WERI-Rb-1 (cell line): Measurements from ENCODE around the gene OR10G7.

Experiments
- DNase-seq: peaks from one replicate; pipeline ENCODE4 v3.0.0-alpha.2; 2020
- H3K27ac ChIP-seq: fragments of 250-450 bp; sonication (Bioruptor Pico); 2 replicates; pipeline ENCODE4 v1.5.1; 2020; ENCODE audit warnings: mild to moderate bottlenecking, moderate library complexity
- H3K27me3 ChIP-seq: fragments of 250-450 bp; sonication (Bioruptor Pico); 2 replicates; pipeline ENCODE4 v1.5.1; 2021; ENCODE audit warnings: mild to moderate bottlenecking, low read depth, moderate library complexity; ENCODE audit not compliant: insufficient read depth, severe bottlenecking
- H3K36me3 ChIP-seq: fragments of 250-450 bp; sonication (Bioruptor Pico); 2 replicates; pipeline ENCODE4 v1.5.1; 2020; ENCODE audit warnings: mild to moderate bottlenecking, moderate library complexity
- H3K4me3 ChIP-seq: 2 replicates; pipeline ENCODE4 v1.5.1; 2011; ENCODE audit warnings: low read depth, mild to moderate bottlenecking, control low read depth, low read length
- H3K9me3 ChIP-seq: fragments of 250-450 bp; sonication (Bioruptor Pico); 2 replicates; pipeline ENCODE4 v1.5.1; 2021; ENCODE audit warnings: mild to moderate bottlenecking, moderate library complexity; ENCODE audit not compliant: severe bottlenecking
- TF ChIP-seq, protein P1 (sequence below): IDR thresholded peaks from 2 replicates; pipeline ENCODE4 v1.5.1; 2011; ENCODE audit warnings: low read depth, mild to moderate bottlenecking, control low read depth, inconsistent platforms, low read length

The OR10G7 gene

GRCh38 chr11:124080327-124081001 lies 39.3 kb upstream of the OR10G7 start:
- H3K4me3 ChIP-seq: no peak overlapping the region
- TF ChIP-seq, protein P1, sequence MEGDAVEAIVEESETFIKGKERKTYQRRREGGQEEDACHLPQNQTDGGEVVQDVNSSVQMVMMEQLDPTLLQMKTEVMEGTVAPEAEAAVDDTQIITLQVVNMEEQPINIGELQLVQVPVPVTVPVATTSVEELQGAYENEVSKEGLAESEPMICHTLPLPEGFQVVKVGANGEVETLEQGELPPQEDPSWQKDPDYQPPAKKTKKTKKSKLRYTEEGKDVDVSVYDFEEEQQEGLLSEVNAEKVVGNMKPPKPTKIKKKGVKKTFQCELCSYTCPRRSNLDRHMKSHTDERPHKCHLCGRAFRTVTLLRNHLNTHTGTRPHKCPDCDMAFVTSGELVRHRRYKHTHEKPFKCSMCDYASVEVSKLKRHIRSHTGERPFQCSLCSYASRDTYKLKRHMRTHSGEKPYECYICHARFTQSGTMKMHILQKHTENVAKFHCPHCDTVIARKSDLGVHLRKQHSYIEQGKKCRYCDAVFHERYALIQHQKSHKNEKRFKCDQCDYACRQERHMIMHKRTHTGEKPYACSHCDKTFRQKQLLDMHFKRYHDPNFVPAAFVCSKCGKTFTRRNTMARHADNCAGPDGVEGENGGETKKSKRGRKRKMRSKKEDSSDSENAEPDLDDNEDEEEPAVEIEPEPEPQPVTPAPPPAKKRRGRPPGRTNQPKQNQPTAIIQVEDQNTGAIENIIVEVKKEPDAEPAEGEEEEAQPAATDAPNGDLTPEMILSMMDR: no peak
- H3K27ac ChIP-seq: no peak overlapping the region
- H3K9me3 ChIP-seq: no peaks in the 10 kb centered on the region
- H3K27me3 ChIP-seq: no peaks in the 10 kb centered on the region
- H3K36me3 ChIP-seq: no peaks in the 10 kb centered on the region
- no peak for DNase-seq

- Histone ChIP-seq H3K9me3 (no peaks in the 10 kb centered on the region), H3K27me3 (no peaks in the 10 kb centered on the region), H3K27ac (no peak overlapping the region), H3K36me3 (no peaks in the 10 kb centered on the region), H3K4me3 (no peak overlapping the region)
- no peak for DNase-seq
- TF ChIP-seq, protein P1: no peak
These were observed 38.7 kb upstream of the OR10G7 start for GRCh38 chr11:124079631-124080326.

DNA sequence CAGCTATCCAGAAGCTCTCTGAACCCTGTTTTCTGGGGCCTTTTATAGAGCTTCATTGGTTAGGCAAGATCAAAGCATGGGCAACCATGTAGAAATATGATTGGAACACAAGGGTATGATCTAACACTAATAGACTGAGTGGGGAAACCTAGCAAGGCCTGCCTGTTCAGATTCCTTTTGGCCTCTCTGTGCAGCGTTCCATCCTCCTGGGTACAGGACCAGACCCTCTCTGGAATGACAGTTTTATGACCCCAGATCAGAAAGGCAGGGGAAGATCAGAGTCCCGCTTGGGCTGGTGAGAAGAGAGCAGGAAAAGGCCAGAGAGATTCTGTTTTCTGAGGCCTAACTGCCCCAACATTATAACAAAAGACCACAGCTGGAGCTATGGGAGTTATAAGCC lies 37.5 kb upstream of the OR10G7 start:
- Histone ChIP-seq H3K27ac (no peak overlapping the region), H3K9me3 (no peaks in the 10 kb centered on the region), H3K27me3 (no peaks in the 10 kb centered on the region), H3K36me3 (no peaks in the 10 kb centered on the region), H3K4me3 (no peak overlapping the region)
- DNase-seq: no peak
- TF ChIP-seq, protein P1: no peak

GRCh38 chr11:124077266-124077665 lies 36.1 kb upstream of the OR10G7 start:
- no peaks in the 10 kb centered on the region for H3K27me3 ChIP-seq
- H3K9me3 ChIP-seq: no peaks in the 10 kb centered on the region
- no peak overlapping the region for H3K4me3 ChIP-seq
- H3K27ac ChIP-seq: no peak overlapping the region
- no peaks in the 10 kb centered on the region for H3K36me3 ChIP-seq
- TF ChIP-seq, protein P1: no peak
- DNase-seq: no peak

GRCh38 chr11:124075841-124076651 lies 34.9 kb upstream of the OR10G7 start:
- peak; percentile 61 for DNase-seq

More at GRCh38 chr11:124075841-124076651, 34.9 kb upstream of the OR10G7 start:
- no peaks in the 10 kb centered on the region for H3K27me3 ChIP-seq
- H3K27ac ChIP-seq: peak overlapping the region; percentile 27
- peak overlapping the region; percentile 78 for H3K4me3 ChIP-seq
- TF ChIP-seq, protein P1: 0 out of 2 replicates have a peak, but pooled peaks have one; percentile 13
- no peaks in the 10 kb centered on the region for H3K36me3 ChIP-seq
- H3K9me3 ChIP-seq: no peaks in the 10 kb centered on the region
